ENCODE data around the gene RGMB. TPM values are rescaled to one million over a fixed set of nuclear protein-coding genes. Genes with fewer than 3 reads are reported as not detected.
A peak's percentile ranks its signal among the peaks of the same experiment; 100 is the strongest.

RGMB gene
- total and polyA plus RNA-seq, 2 of the 13 experiments (the other 11 are each of a cell fraction or from before 2014, with no cell fraction given) = 3.0 to 3.8 TPM

GRCh38 chr5:98773464-98774191 lies at the start of gene RGMB (continued):
- TF ChIP-seq PHF8 (CRISPR knock-in tag; IDR thresholded peaks at IDR 0.05) (peak; percentile 67), TEAD2 (CRISPR knock-in tag; IDR thresholded peaks at IDR 0.05) (no peak), ZNF784 (CRISPR knock-in tag; IDR thresholded peaks at IDR 0.05; ENCODE audit: borderline replicate concordance) (0 out of 2 replicates have a peak, but pooled peaks have one; percentile 42), ZNF264 (CRISPR knock-in tag; IDR thresholded peaks at IDR 0.05) (no peak), HDAC2 (CRISPR knock-in tag; IDR thresholded peaks at IDR 0.05) (peak; percentile 47), KDM6A (CRISPR knock-in tag; IDR thresholded peaks at IDR 0.05; ENCODE audit: low read depth) (no peak), ZNF749 (CRISPR knock-in tag; IDR thresholded peaks at IDR 0.05; ENCODE audit: borderline replicate concordance) (peak; percentile 75), ZNF572 (CRISPR knock-in tag; IDR thresholded peaks at IDR 0.05) (no peak), NFYB (CRISPR knock-in tag; IDR thresholded peaks at IDR 0.05) (peak; percentile 90), ZFP36 (IDR thresholded peaks at IDR 0.05; ENCODE audit: borderline replicate concordance, low read depth, low read length, partially characterized antibody) (no peak), MEF2D (CRISPR knock-in tag; IDR thresholded peaks at IDR 0.05) (no peak; the same call in 1 of the 2 replicates), ZNF160 (CRISPR knock-in tag; IDR thresholded peaks at IDR 0.05) (peak; percentile 10), TAF1 (CRISPR knock-in tag; IDR thresholded peaks at IDR 0.05) (peak; percentile 54), ZNF567 (CRISPR knock-in tag; IDR thresholded peaks at IDR 0.05; ENCODE audit: borderline replicate concordance) (peak; percentile 33; the same call in 1 of the 2 replicates), CAMTA2 (CRISPR knock-in tag; IDR thresholded peaks at IDR 0.05; ENCODE audit: borderline replicate concordance) (no peak), MXI1 (IDR thresholded peaks at IDR 0.05; ENCODE audit: borderline replicate concordance, low read depth, low read length) (no peak; the same call in 2 of the 3 replicates), GMEB2 (CRISPR knock-in tag; IDR thresholded peaks at IDR 0.05; ENCODE audit: low read depth) (no peak), ZNF234 (CRISPR knock-in tag; conservative IDR thresholded peaks at IDR 0.05) (no peak), ZFP91 (CRISPR knock-in tag; IDR thresholded peaks at IDR 0.05; ENCODE audit: borderline replicate concordance) (peak; percentile 76), PRDM15 (CRISPR knock-in tag; IDR thresholded peaks at IDR 0.05) (peak; percentile 2; the same call in 1 of the 2 replicates), ZNF430 (CRISPR knock-in tag; IDR thresholded peaks at IDR 0.05) (no peak), SIN3B (IDR thresholded peaks at IDR 0.05; ENCODE audit: low read length) (no peak), ZFP82 (CRISPR knock-in tag; IDR thresholded peaks at IDR 0.05; ENCODE audit: borderline replicate concordance) (0 out of 2 replicates have a peak, but pooled peaks have one; percentile 88), RFX3 (CRISPR knock-in tag; IDR thresholded peaks at IDR 0.05) (no peak)

Measured in HepG2 (cell line).